GM19438 (cell line): Measurements from ENCODE around the gene SFPQ.

Experiments
- ATAC-seq: cut with Tn5 transposase; IDR thresholded peaks from one replicate; pipeline ENCODE4 v1.9.1; 2021; ENCODE audit warnings: low read depth; ENCODE audit not compliant: unreplicated experiment

The SFPQ gene

DNA sequence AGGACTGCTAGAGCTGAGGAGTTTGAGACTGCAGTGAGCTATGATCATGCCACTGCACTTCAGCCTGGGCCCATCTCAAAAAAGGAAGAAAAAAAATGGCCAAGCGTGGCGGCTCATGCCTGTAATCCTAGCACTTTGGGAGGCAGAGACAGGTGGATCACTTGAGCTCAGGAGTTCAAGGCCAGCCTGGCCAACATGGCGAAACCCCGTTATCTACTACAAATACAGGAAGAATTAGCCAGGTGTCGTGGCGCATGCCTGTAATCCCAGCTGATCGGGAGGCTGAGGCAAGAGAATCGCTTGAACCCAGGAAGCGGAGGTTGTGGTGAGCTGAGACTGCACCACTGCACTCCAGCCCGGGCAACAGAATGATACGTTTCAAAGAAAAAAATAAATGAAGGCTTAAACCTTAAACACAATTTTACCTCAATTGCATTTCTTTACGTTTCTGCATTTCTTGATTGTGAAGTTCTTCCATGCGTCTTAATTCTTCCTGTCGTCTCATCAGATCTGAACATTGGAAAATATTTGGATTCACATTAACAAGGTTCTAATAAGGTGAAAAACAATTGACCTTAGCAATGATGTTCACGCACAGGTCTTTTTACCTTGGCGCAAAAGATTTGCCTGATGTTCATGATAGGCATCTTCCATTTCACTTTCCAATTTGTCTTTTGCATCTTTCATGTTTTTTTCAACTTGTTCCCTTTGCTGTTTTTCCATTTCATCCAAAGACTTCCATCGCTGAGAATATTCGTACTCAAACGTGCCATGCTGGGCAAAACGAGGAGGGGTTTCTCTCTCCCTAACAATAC lies 4.2 kb downstream of the SFPQ start:
- ATAC-seq: no peak

DNA sequence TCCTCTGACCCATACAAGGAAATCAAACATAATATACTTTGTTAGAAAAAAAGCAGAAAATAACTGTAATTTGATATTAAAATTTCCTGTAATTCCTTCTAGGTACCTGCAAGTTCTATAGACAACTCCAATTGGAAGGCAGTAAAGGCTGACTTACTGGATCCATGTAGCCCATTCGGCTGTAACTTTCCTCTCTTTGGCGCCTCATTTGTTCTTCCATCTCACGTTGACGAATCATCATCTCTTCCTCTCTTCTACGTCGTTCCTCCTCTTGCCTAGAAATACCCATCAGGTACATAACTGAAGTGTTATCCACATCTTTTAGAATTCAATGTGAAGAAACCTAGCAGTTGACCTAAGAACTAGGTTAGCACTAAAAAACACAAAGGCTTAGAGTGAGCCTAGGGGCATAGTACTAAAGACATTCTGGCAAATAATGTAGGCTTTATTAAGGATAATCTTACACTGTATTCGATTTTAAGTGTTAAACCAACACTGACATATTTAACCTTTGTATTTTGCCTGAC lies 5.1 kb downstream of the SFPQ start:
- no peak for ATAC-seq

DNA sequence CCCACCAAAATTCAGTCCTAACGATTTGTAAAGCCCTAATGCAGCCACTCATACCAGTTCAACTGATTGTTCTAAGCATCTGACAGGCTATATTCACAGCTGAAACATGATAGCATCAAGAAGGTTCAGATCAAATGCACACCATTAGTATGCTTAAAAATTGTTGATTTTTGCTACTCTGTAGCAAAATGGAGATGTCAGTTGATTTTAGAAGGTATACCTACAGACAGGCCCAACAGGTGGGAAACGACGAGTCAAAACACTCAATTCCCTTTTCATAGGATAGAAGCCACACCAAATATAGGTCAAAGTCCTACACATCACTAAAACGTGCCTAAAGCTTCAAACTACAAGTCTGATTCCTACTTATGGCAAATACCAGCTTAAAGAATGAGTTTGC lies 6.7 kb downstream of the SFPQ start:
- ATAC-seq: no peak

DNA sequence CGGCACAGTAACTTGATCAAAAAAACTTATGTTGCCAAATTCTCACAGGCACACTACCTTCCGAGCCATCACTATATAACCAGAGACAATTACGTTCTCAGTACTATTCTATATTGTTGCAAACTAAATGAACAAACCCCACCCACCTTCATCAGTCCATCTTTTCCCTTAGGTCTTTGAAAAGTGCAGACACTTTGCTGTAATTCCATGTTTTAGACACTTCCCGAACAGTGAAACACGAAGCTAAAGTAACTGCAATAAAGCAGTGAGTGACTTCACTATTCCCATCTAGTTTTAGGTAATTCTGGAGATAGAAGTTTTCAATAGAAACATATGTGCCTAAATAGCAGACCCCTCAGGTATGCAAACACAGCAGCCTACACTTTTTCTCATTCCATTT lies 7.7 kb downstream of the SFPQ start:
- ATAC-seq: no peak

DNA sequence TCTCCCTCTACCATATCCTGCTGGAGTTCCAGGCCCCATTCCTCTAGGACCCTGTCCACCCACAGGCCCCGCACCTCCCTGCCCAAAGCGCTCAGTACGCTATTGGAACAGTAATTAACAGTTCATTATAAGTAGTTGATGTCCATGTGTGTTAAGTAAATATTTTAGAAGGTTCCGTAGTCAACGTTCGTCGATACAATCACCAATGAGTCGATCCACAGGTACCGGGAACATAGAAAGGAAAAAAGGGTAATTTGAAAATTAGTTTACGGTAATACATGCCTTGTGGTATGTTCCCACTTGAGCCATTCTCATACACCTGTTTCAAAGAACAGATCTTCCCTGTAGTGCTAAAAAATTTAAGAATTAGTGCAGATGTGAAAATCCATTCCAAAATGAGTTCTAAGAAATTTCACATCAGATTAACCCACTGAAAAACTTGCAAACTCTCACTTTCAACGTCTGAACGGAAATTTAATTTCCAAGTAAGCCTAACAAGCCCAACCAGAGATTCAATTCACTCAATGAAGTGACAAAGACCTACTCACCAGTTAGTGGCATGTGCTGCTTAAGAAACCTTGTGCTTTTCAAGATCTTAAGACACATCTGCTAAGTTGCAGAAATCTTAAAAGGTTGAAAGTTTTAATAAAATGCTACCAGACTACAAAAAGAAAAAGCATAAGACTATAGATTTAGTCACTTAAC lies 8.3 kb downstream of the SFPQ start:
- ATAC-seq: no peak

DNA sequence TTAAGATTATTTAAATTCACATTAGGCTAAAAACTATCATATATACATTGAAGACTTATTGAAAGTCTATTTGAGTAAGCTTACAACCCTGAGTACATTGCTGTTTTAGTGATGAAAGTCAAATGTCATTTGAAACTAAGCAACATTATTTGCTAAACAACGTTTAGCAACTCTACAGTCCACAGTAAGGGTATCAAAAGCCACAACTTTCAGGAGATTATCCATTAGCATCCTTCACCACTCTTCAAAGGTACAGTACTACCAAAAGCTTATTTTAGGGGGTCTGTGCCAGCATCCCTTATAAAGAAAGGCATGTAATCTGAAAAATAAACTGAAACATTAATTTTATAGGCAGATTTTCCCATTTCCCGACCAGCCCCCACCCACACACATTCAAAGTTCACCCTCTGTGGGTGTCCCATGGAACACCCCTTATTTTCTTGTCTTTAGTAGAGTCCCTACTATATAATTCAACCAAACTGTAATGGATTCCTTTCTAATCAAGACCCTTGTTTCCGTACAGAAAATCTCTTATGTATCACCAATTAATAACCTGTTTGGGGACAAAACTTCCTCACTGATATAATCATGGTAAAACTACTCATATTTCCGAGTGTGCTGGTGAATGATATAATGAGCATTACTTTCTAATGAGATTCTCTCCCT lies 11.0 kb downstream of the SFPQ start:
- ATAC-seq: no peak

DNA sequence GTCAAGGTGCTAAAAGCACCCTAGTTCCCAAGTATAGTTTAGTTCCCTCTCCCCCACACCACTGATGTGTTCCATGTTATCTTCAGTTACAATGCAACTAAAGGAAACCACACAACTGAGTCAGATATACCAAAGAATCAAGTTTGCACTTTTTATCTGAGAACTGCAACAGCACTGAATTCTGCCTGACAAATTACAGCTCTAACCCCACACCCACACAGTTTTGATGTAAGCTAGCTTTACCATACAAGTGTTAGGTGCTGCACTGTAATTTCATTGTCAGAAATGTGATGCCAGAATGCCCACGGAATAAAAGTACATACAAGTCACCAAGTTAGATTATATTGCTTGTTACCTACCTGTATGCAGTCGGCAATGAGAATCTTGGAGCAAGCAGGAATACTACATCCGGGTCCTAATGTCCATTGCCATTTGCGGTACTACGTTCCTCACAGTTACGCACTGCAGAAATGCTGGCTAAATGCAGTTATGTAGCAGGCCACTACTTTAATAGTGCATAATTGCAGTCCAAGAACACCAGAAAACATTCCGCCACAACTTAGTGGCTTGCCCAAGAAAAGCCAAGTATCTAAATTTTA lies 12.1 kb downstream of the SFPQ start:
- no peak for ATAC-seq

DNA sequence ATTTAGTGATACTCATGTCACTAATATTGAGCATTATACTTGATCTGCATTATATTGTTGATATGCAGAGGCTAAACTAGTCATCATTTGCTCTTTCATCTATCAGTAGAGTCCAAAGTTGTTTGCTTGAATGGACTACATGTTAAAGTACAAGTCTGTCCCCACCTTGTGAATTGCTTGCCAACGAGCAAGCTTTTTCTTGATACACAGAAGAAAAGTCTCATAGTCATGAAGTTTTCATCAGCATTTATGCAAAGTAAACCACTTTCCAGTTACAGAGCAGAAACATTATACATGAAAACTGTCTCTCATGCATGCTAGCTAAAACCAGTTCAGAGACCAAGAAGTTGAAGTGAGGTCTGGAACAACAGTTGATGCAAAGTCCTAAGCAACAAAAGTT lies 13.0 kb downstream of the SFPQ start:
- no peak for ATAC-seq

DNA sequence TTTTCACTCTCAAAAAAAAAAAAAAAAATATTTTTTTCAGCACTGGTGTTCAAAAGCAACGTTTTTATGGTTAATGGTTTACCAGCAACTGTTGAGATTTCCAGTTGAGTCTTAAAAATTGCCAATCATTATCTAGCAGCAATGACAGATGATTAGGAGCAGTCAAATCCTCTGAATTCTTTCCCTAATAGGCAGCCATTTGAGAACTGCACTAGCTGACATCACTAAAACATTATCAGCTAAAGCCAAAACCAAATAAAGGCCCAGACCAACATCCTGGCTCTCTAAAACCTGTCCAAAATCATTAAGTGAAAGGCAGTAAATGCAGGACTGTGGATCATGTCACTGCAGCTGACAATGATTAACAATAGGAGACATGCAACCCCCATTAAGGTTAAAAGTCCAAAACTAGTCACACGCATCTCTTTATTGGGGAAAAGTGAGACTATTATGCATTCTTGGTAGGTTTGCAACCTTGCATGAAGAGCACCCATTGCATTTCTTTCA lies 14.0 kb downstream of the SFPQ start:
- no peak for ATAC-seq

DNA sequence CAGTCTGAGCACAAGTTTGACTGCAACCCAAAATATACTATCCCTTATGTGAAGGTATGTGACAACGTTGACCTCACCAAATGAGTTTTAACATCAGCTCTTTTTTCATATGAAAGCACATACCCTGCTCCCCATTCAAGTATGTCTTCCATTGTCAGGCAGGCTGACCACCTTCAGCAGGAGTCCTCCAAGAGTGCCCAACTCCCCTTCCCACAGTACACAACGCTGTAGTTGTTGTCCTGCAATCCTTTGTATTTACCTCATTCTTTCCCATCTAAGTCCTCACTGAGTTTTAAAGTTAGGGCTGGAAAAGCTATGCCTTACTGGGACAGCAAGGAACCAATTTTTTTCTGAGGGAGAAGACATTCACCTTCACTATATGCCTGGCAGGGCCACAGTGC lies 14.7 kb downstream of the SFPQ start:
- ATAC-seq: no peak

DNA sequence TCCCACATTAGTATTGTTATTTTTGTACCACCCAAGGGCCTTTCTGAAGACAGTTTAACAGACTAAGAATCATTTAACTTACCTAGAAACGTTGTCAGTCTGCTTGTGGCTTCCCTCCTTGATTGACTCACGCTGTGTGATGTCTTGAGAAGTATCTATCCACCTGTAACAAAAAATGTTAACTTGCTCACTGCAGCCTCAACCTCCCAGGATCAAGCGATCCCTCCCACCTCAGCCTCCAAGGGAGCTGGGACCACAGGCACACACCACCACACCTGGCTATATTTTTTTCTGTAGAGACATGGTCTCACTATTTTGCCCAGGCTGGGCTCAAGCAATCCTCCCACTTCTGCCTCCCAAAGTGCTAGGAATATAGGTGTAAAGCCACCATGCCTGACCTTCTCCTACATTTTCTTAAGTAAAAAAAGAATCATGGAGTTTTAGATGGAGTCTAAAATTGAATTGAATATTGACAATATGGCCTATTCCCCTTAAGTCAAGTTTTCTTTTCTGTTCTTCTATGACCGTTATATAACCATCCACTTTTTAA lies 15.6 kb downstream of the SFPQ start:
- no peak for ATAC-seq

DNA sequence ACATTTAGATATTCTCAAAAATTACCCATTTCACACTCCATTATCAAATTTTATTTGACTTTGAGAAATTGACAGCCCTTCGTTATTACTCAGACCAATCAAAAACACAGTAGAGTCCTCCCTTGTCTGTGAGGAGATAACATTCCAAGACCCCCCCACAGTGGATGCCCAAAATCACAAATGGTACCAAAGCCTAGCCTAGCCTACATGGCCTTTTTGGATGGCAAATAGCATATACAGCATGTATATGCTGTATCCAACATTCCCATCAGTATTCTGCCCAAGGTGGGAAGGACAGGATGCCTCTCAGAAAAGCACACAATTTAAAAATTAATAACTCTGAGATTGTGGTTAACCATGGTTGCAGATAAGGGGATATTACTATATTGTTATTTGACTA lies 17.3 kb downstream of the SFPQ start:
- no peak for ATAC-seq

DNA sequence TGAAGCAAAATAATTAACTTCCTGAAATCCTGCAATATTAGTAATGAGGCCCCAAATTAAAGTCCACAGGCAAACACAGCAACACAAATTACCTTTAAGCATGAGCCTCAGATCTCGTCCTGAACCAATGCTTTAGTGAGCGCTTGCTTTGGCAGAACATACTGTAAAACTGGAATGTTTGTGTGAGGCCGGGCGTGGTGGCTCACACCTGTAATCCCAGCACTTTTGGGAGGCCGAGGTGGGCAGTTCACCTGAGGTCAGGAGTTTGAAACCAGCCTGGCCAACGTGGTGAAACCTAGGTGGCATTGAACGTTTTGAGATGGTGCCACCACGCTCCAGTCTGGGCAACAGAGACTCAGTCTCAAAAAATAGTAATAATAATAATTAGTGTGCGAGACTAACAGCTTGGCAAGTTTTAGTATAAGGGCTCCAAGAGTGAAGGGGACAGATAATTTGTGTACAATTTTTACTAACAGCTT lies 17.8 kb downstream of the SFPQ start:
- ATAC-seq: no peak

DNA sequence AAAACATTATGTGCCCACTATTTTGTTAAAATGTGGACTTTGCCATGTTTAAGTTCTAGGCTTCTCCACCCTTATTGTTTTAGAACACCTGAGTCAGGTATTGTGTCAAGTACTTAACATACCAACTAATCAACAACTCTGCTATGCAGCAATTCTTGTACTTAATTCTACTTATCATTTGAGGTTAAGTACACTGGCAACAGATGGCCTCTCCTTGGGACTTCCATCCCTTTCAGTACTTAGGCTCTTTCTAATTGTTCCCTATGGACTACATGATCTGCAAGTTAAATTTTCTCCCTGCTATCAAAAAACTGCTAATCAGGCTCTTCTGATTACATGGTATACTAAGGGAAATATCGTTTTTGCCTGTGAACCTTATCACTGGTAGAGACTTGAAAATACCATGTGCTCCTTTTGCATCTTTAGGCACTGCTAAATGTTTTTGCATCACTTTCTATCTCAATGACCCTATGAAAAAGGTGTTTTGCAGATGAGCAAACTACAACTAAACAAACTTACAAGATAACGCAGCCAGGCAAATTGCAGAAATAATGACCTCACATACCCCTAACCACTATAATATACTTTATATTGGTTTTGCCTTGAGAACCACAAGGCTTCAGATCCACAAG lies 18.9 kb downstream of the SFPQ start:
- ATAC-seq: no peak

DNA sequence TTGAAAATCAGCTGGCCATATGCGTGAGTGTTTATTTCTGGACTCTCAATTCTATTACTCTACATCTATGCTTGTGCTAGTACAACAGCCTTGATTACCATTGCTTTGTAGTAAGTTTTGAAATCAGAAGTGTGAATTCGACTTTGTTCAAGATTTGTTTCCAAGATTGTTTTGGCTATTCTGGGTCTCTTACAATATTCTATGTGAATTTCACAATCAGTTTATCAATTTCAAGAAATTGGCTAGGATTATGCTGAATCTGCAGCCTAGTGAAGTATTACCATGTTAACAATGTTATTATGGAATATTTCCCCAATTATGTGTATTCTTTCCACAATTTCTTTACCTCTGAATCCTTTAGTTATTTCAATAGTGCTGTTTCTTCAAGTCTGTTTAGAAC lies 19.5 kb downstream of the SFPQ start:
- no peak for ATAC-seq

DNA sequence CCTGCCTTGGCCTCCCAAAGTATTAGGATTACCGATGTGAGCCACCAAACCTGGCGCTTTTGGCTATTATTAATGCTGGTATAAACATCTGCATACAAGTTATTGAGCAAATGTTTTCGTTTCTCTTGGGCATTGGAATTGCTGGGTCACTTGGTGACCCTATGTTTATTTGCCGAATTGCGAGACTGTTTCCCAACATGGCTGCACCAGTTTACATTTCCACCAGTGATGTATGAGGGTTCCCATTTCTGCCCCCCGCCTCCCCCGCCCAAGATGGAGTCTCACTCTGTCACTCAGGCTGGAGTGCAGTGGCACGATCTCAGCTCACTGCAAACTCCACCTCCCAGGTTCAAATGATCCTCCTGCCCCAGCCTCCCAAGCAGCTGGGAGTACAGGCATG lies 20.9 kb downstream of the SFPQ start:
- no peak for ATAC-seq

DNA sequence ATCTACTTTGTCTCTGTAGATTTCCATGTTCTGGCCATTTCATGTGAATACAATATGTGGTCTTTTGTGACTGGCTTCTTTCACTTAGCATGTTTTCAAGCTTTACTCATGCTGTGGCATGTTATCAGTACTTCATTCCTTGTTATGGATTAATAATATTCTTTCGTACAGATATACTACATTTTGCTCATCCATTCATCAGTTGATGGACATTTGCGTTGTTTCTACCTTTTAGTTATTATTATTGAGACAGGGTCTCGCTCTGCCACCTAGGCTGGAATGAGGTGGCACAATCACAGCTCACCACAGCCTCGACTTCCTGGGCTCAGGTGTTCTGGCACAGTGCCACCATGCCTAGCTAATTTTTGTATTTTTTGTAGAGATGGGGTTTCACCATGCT lies 21.4 kb downstream of the SFPQ start:
- no peak for ATAC-seq

DNA sequence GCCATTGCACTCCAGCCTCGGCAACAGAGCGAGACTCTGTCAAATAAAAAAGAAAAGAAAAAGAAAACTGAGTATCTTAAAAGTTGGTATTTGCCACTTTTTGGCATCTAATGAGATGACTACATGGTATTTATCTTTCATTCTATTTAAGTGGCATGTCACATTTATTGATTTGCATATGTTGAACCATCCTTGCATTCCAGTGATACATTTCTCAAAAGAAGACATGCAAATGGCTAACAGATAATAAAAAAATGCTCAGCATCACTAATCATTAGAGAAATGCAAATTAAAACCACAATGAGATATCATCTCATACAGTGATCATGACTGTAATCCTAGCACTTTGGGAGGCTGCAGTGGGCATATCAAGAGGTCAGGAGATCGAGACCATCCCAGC lies 28.1 kb downstream of the SFPQ start:
- ATAC-seq: no peak

DNA sequence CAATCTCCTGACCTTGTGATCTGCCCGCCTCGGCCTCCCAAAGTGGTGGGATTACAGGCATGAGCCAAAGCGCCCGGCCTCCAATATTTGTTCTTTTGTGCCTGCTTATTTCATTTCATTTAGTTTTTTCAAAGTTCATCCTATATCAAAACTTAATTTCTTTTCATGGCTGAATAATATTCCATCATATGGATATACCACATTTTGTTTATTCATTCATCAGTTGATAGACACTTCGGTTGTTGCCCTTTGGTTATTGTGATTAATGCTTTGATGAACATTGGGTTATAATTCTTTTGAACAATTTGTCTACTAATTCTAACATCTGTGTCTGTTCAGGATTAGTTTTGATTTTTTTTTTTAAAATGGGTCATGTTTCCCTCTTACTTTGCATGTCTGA lies 41.7 kb downstream of the SFPQ start:
- ATAC-seq: no peak
